Smooth muscle cell (in vitro differentiated cells): Measurements from ENCODE around the gene DOCK4. TPM values are rescaled to one million over a fixed set of nuclear protein-coding genes. Genes with fewer than 3 reads are reported as not detected.
A peak's percentile ranks its signal among the peaks of the same experiment; 100 is the strongest.

Experiments
- DNase-seq: peaks from one replicate; lab custom pipeline; 2025; ENCODE audit not compliant: unreplicated experiment; lab: John Stamatoyannopoulos, UW
- H2AFZ ChIP-seq: fragments of 200-600 bp; sonication (generic); 2 replicates; pipeline ENCODE4 v1.6.0; 2016; ENCODE audit warnings: antibody characterized with exemption, low read depth, mild to moderate bottlenecking
- H3F3A ChIP-seq: fragments of 200-600 bp; sonication (generic); 2 replicates; pipeline ENCODE4 v1.6.0; 2017; ENCODE audit warnings: antibody characterized with exemption, low read depth
- H3K27ac ChIP-seq: fragments of 200-600 bp; sonication (generic); 2 replicates; pipeline ENCODE4 v1.5.1; 2016; ENCODE audit warnings: low read depth, mild to moderate bottlenecking
- H3K27me3 ChIP-seq: fragments of 200-600 bp; sonication (generic); 2 replicates; pipeline ENCODE4 v1.6.1; 2016; ENCODE audit warnings: low read depth, mild to moderate bottlenecking
- H3K36me3 ChIP-seq: fragments of 200-600 bp; sonication (generic); 2 replicates; pipeline ENCODE4 v1.5.1; 2016; ENCODE audit warnings: low read depth
- H3K4me1 ChIP-seq: fragments of 200-600 bp; sonication (generic); 2 replicates; pipeline ENCODE4 v1.5.1; 2016; ENCODE audit warnings: low read depth
- H3K4me2 ChIP-seq: fragments of 200-600 bp; sonication (generic); 2 replicates; pipeline ENCODE4 v1.6.0; 2016; ENCODE audit warnings: mild to moderate bottlenecking
- H3K4me3 ChIP-seq: fragments of 200-600 bp; sonication (generic); 2 replicates; pipeline ENCODE4 v1.5.1; 2016; ENCODE audit warnings: mild to moderate bottlenecking
- H3K79me2 ChIP-seq: fragments of 200-600 bp; sonication (generic); 2 replicates; pipeline ENCODE4 v1.6.0; 2016; ENCODE audit warnings: low read depth, mild to moderate bottlenecking
- H3K9ac ChIP-seq: fragments of 200-600 bp; sonication (generic); 2 replicates; pipeline ENCODE4 v1.6.0; 2016; ENCODE audit warnings: low read depth
- H3K9me3 ChIP-seq: fragments of 200-600 bp; sonication (generic); replicated peaks from 2 replicates; pipeline ENCODE4 v1.5.1; 2016; ENCODE audit warnings: low read depth
- H4K20me1 ChIP-seq: fragments of 200-600 bp; sonication (generic); 2 replicates; pipeline ENCODE4 v1.6.0; 2016; ENCODE audit warnings: low read depth
- WGBS: methylation state at CpG from one replicate; pipeline ENCODE4 v1.1.7; 2016; ENCODE audit warnings: low lambda C conversion rate; 5-methylcytosine and 5-hydroxymethylcytosine counted together
- polyA plus RNA-seq: library from polyadenylated mRNA; unstranded; fragments of >200 nt; fragmentation: Nextera tagmentation; extraction: Ambion mirVana; gene quantifications from 2 replicates; pipeline ENCODE4 v1.2.1, GENCODE V29; 2016
- total RNA-seq: library from RNA; depleted of rRNA; stranded (reverse); fragments of >200 nt; gene quantifications from 2 replicates; pipeline ENCODE4 v1.2.3, GENCODE V29; 2014
- TF ChIP-seq, protein P1 (sequence below): fragments of 200-600 bp; sonication (generic); IDR thresholded peaks from 2 replicates; pipeline ENCODE4 v1.5.1; 2017; ENCODE audit warnings: borderline replicate concordance, mild to moderate bottlenecking, antibody characterized with exemption; ENCODE audit not compliant: insufficient read depth, poor library complexity, severe bottlenecking

The DOCK4 gene
- total and polyA plus RNA-seq, 2 experiments from 2014 or later, result 7.4 to 20.5 TPM

DNA sequence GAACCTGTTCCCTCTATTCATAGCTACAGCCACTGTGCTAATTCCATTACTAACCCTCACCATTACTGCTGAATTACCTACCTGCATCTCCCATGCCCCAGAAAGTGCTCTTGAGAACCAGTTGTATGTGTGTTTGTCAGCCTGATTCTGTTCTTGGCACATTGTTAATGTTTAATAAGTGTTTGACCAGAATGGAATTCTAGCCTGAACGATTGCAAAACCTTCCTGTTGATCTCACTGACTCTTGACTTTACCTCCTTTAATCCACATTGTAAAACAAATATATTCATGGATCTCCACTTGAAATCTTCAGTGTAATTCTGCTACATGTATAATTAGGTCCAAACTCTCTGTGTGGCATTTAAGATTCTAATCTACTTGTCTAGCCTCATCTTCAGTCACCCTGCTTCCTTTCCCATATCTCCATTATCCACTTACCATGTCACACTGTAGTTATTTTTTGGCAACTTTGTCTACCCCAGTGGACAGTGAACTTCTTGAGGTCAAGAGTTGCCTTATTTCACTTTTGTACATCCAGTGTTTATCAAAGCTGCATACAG is 5.2 kb upstream of the DOCK4 start:
- Histone ChIP-seq H3K27me3 (no peaks in the 10 kb centered on the region), H3K79me2 (peaks cover 78% of the 10 kb centered on the region), H3K27ac (no peak overlapping the region), H2AFZ (no peak overlapping the region), H3F3A (no peaks in the 10 kb centered on the region), H3K9me3 (no peaks in the 10 kb centered on the region), H3K4me2 (no peak overlapping the region), H3K4me1 (no peaks in the 10 kb centered on the region), H3K9ac (no peak overlapping the region), H3K36me3 (no peaks in the 10 kb centered on the region), H4K20me1 (peaks cover 51% of the 10 kb centered on the region), H3K4me3 (no peak overlapping the region)
- TF ChIP-seq, protein P1, sequence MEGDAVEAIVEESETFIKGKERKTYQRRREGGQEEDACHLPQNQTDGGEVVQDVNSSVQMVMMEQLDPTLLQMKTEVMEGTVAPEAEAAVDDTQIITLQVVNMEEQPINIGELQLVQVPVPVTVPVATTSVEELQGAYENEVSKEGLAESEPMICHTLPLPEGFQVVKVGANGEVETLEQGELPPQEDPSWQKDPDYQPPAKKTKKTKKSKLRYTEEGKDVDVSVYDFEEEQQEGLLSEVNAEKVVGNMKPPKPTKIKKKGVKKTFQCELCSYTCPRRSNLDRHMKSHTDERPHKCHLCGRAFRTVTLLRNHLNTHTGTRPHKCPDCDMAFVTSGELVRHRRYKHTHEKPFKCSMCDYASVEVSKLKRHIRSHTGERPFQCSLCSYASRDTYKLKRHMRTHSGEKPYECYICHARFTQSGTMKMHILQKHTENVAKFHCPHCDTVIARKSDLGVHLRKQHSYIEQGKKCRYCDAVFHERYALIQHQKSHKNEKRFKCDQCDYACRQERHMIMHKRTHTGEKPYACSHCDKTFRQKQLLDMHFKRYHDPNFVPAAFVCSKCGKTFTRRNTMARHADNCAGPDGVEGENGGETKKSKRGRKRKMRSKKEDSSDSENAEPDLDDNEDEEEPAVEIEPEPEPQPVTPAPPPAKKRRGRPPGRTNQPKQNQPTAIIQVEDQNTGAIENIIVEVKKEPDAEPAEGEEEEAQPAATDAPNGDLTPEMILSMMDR, result no peak
- WGBS, result 86% methylated on average over 1 of the region's 1 CpG
- DNase-seq, result no peak

DNA sequence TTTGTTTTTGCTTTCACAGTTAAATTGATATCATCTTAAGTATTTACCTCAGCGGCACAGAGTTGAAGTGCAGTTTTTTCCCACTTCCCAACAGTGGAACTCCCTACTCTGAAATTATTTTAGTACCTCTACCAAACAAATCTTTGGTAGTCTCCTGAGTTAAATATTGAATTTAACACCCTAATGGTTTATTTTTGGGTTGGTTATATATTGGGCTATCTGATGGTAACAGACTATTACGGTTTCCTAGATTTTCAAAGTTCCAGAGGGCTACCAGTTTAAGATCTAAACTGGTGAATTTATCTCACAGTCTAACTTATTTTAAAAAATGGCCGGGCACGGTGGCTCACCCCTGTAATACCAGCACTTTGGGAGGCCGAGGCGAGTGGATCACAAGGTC is 1.6 kb upstream of the DOCK4 start:
- Histone ChIP-seq H3K27me3 (no peaks in the 10 kb centered on the region), H3F3A (no peaks in the 10 kb centered on the region), H2AFZ (no peak overlapping the region), H3K9ac (no peak overlapping the region), H3K79me2 (peaks cover 70% of the 10 kb centered on the region), H3K36me3 (no peaks in the 10 kb centered on the region), H3K9me3 (no peaks in the 10 kb centered on the region), H3K4me3 (peak overlapping the region; percentile 94), H3K4me1 (no peaks in the 10 kb centered on the region), H3K27ac (no peak overlapping the region), H3K4me2 (peak overlapping the region; percentile 94), H4K20me1 (peaks cover 19% of the 10 kb centered on the region)
- TF ChIP-seq, protein P1, result no peak
- no peak for DNase-seq
- 95% methylated on average over 6 of the region's 6 CpGs for WGBS

DNA sequence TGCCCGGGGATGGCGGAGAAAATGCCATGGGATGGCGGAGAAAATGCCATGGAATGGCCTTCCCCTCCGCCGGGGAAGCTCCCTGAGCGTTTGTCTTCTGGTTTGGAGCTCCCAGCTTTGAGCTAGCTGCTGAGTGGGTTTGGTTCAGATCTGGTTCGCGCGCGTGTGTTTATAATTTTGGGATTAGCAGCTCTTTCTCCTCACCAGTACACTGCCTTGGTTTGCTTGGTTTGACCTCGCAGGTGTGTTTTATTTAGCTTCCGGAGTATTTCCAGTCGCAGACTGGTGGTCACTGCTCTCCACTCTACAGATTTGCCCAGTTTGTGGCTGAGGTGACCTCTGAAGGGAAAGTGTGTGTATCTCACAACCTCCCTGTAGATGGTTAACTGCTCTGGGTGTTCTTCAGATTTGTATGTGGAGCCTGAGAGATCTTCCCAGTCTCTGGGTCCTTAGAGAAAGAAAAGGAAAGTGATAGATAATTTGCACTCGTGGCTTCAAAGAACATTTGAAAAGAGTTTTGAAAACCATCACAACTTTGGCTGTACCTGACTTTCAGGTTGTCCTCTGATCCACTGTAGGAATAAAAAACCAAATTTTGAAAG is 893 bp upstream of the DOCK4 start:
- WGBS, result 2% methylated on average over 14 of the region's 14 CpGs
- Histone ChIP-seq H3K4me2 (peak overlapping the region; percentile 94), H3K27me3 (no peaks in the 10 kb centered on the region), H3F3A (no peaks in the 10 kb centered on the region), H2AFZ (peak overlapping the region; percentile 93), H3K79me2 (peaks cover 77% of the 10 kb centered on the region), H3K4me1 (no peaks in the 10 kb centered on the region), H3K4me3 (peak overlapping the region; percentile 94), H3K27ac (peak overlapping the region; percentile 47), H4K20me1 (peaks cover 12% of the 10 kb centered on the region), H3K36me3 (no peaks in the 10 kb centered on the region), H3K9ac (peak overlapping the region; percentile 87), H3K9me3 (no peaks in the 10 kb centered on the region)
- no peak for DNase-seq
- TF ChIP-seq, protein P1, result no peak
